HFFc6 (cell line): ENCODE measurements around the gene PLEKHG4B. TPM values are rescaled to one million over a fixed set of nuclear protein-coding genes. Genes with fewer than 3 reads are reported as not detected.
A peak's percentile ranks its signal among the peaks of the same experiment; 100 is the strongest.
"Not testable (repeated sequence)": the region's sequence is repeated elsewhere in the genome, so short reads cannot be mapped to it uniquely, and the experiment has no call there.

ENCODE experiments used
- DNase-seq: peaks from one replicate; pipeline ENCODE4 v3.0.0-alpha.2; 2018
- H3K27ac Mint-ChIP-seq: 2 replicates; pipeline ENCODE4 v1.8.0; 2020; ENCODE audit warnings: mild to moderate bottlenecking, mixed read lengths
- H3K27me3 Mint-ChIP-seq: 2 replicates; pipeline ENCODE4 v1.8.0; 2021; ENCODE audit warnings: mild to moderate bottlenecking, moderate library complexity, mixed read lengths; ENCODE audit not compliant: insufficient read depth
- H3K36me3 Mint-ChIP-seq: 2 replicates; pipeline ENCODE4 v1.8.0; 2021; ENCODE audit warnings: low read depth, mixed read lengths
- H3K4me1 Mint-ChIP-seq: 2 replicates; pipeline ENCODE4 v1.8.0; 2020; ENCODE audit warnings: low read depth, mixed read lengths
- H3K4me3 Mint-ChIP-seq: 2 replicates; pipeline ENCODE4 v1.8.0; 2020; ENCODE audit warnings: mild to moderate bottlenecking, moderate library complexity, mixed read lengths
- H3K9me3 Mint-ChIP-seq: 2 replicates; pipeline ENCODE4 v1.8.0; 2020; ENCODE audit warnings: mild to moderate bottlenecking, mixed read lengths
- total RNA-seq, 6 experiments: library from RNA; stranded (reverse); fragmentation: NEBNext Ultra II Directional; extraction: Animal tissue kit (Norgen Biotek cat#: 25700); gene quantifications; 2 replicates in 1 of 6; 3 replicates in 5 of 6; pipeline ENCODE4 v1.2.3, GENCODE V29; 2021
- TF ChIP-seq, protein P1 (sequence below): fragments of 200-600 bp; sonication (generic); IDR thresholded peaks from 2 replicates; pipeline ENCODE4 v1.5.0; 2021; ENCODE audit warnings: antibody characterized with exemption, mild to moderate bottlenecking

Gene PLEKHG4B
- total RNA-seq, 6 experiments from 2014 or later: 0.66 to 4.3 (median 3.9) TPM

GRCh38 chr5:163841-164240 lies 71.9 kb downstream of the PLEKHG4B start:
- Mint-ChIP-seq H3K36me3 (no peaks in the 10 kb centered on the region; the same call in 1 of the 2 replicates), H3K9me3 (no peaks in the 10 kb centered on the region), H3K27me3 (no peaks in the 10 kb centered on the region; the same call in 1 of the 2 replicates), H3K4me3 (no peak overlapping the region), H3K4me1 (peaks cover 50% of the 10 kb centered on the region), H3K27ac (no peak overlapping the region)
- TF ChIP-seq, protein P1, sequence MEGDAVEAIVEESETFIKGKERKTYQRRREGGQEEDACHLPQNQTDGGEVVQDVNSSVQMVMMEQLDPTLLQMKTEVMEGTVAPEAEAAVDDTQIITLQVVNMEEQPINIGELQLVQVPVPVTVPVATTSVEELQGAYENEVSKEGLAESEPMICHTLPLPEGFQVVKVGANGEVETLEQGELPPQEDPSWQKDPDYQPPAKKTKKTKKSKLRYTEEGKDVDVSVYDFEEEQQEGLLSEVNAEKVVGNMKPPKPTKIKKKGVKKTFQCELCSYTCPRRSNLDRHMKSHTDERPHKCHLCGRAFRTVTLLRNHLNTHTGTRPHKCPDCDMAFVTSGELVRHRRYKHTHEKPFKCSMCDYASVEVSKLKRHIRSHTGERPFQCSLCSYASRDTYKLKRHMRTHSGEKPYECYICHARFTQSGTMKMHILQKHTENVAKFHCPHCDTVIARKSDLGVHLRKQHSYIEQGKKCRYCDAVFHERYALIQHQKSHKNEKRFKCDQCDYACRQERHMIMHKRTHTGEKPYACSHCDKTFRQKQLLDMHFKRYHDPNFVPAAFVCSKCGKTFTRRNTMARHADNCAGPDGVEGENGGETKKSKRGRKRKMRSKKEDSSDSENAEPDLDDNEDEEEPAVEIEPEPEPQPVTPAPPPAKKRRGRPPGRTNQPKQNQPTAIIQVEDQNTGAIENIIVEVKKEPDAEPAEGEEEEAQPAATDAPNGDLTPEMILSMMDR: no peak
- no peak for DNase-seq

DNA sequence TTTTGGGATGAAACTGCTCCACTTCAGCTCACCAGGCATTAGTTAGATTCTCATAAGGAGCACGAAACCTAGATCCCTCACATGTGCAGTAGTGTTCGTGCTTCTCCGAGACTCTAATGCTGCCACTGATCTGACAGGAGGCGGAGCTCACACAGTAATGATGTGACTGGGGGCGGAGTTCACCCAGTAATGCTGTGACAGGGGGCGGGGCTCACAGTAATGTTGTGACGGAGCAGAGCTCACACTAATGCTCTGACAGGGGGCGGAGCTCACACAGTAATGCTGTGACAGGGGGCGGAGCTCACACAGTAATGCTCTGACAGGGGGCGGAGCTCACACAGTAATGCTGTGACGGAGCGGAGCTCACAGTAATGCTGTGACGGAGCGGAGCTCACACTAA lies 72.3 kb downstream of the PLEKHG4B start:
- Mint-ChIP-seq H3K4me1 (peaks cover 50% of the 10 kb centered on the region), H3K9me3 (no peaks in the 10 kb centered on the region), H3K27me3 (no peaks in the 10 kb centered on the region; the same call in 1 of the 2 replicates), H3K27ac (no peak overlapping the region), H3K36me3 (no peaks in the 10 kb centered on the region; the same call in 1 of the 2 replicates), H3K4me3 (no peak overlapping the region)
- TF ChIP-seq, protein P1: no peak
- no peak for DNase-seq

DNA sequence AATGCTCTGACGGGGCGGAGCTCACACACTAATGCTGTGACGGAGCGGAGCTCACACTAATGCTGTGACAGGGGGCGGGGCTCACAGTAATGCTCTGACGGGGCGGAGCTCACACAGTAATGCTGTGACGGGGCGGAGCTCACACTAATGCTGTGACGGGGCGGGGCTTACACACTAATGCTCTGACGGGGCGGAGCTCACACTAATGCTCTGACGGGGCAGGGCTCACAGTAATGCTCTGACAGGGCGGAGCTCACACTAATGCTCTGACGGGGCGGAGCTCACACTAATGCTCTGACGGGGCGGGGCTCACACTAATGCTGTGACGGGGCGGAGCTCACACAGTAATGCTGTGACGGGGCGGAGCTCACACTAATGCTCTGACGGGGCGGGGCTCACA lies 72.8 kb downstream of the PLEKHG4B start:
- peaks cover 50% of the 10 kb centered on the region for H3K4me1 Mint-ChIP-seq
- H3K36me3 Mint-ChIP-seq, H3K4me3 Mint-ChIP-seq, H3K9me3 Mint-ChIP-seq, H3K27me3 Mint-ChIP-seq, H3K27ac Mint-ChIP-seq, DNase-seq: not testable (repeated sequence)

DNA sequence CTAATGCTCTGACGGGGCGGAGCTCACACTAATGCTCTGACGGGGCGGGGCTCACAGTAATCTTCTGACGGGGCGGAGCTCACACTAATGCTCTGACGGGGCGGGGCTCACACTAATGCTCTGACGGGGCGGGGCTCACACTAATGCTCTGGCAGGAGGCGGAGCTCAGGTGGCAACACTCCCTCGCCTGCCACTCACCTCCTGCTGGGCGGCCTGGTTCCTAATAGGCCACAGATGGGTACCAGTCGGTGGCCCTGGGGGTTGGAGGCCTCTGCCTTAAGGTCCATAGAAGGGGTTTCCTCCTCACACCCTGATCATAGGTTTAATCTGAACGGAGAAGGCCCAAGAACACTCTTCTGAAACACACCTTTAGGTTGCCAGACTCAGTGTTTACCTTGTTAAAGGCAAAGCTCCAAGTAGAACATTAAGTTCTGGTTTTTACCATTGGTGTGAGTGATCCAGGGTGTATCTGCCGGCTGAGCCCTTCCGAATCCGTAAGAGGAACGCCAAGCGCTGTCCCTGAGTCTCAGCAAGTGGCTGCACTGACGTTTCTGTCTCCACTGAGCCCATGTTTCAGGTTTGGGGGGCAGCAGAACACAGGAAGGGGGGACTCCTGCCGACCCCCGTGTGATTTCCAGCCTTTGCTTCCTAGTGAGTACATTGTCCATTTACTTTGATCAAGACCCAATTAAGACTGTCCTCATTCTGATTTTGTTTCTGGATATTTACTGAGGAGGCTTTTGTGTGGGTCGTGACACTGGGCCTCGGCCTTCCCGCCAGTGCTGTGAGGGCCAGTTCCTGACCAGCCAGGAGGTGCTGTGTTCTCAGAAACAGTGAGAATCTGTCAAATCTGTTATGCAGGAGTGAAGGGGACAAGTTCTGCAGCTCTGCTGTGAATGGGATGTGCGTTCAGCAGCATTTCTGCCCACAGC lies 74.7 kb downstream of the PLEKHG4B start:
- DNase-seq: no peak
- Mint-ChIP-seq H3K27ac (peak overlapping the region; percentile 99), H3K27me3 (no peaks in the 10 kb centered on the region; the same call in none of the 2 replicates), H3K36me3 (no peaks in the 10 kb centered on the region), H3K4me3 (no peak overlapping the region), H3K9me3 (no peaks in the 10 kb centered on the region), H3K4me1 (peaks cover 34% of the 10 kb centered on the region)
- TF ChIP-seq, protein P1: no peak

DNA sequence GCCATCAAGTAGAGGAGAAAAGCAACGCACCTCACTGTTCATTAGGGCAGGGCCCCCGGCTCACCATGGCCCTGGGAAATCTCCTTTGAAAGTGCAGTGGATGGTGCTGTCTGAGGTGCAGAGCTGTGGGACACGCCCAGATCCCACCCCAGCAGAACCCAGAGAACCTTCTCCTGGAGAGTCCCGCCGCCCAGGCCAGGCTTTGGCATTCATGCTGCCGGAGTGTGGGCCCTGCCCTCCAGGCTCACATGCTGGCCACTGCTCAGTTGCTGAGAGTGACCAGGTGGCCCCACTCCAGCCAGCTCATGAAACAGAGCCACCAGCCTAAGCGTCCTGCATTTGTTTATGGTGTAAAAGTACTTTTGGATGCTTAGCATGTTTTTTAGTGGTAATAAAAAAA lies 75.5 kb downstream of the PLEKHG4B start:
- TF ChIP-seq, protein P1: no peak
- no peaks in the 10 kb centered on the region; the same call in none of the 2 replicates for H3K27me3 Mint-ChIP-seq
- no peaks in the 10 kb centered on the region for H3K36me3 Mint-ChIP-seq
- DNase-seq: no peak
- no peak overlapping the region for H3K4me3 Mint-ChIP-seq
- H3K9me3 Mint-ChIP-seq: no peaks in the 10 kb centered on the region
- H3K4me1 Mint-ChIP-seq: peaks cover 34% of the 10 kb centered on the region
- peak overlapping the region; percentile 99 for H3K27ac Mint-ChIP-seq
